Epithelial cell of esophagus (primary cell): Measurements from ENCODE around the gene FGD5.

Experiments
- DNase-seq: peaks from one replicate; pipeline ENCODE4 v3.0.0; 2010; ENCODE audit warnings: low read depth
- H3K4me3 ChIP-seq: 2 replicates; pipeline ENCODE4 v1.5.1; 2011; ENCODE audit warnings: mild to moderate bottlenecking, low read length, control low read depth
- CTCF ChIP-seq: IDR thresholded peaks from 2 replicates; pipeline ENCODE4 v1.5.1; 2011; ENCODE audit warnings: low read depth, mild to moderate bottlenecking, low read length, control low read depth, inconsistent platforms; ENCODE audit not compliant: insufficient read depth; ENCODE audit errors: missing control alignments

The FGD5 gene

GRCh38 chr3:14818804-14819500 is at the start of gene FGD5:
Gene FGD5, plus strand, starts transcription at chr3:14818962. Its CDS starts 110 bp downstream, at chr3:14819072.
- no peak for TF ChIP-seq CTCF
- H3K4me3 ChIP-seq = no peak within 1 kb of the TSS
- DNase-seq = no peak

- no peak for DNase-seq
- no peak overlapping the region for H3K4me3 ChIP-seq
- TF ChIP-seq CTCF = no peak
Measured at GRCh38 chr3:14769544-14770325, 49.0 kb upstream of the FGD5 start.

- no peak for TF ChIP-seq CTCF
- no peak overlapping the region for H3K4me3 ChIP-seq
- no peak for DNase-seq
Measured at GRCh38 chr3:14770591-14770990, 48.2 kb upstream of the FGD5 start.

GRCh38 chr3:14771593-14772497 is 46.9 kb upstream of the FGD5 start:
- no peak for DNase-seq
- TF ChIP-seq CTCF = no peak
- no peak overlapping the region for H3K4me3 ChIP-seq

GRCh38 chr3:14772533-14773138 is 46.1 kb upstream of the FGD5 start:
- TF ChIP-seq CTCF = no peak
- H3K4me3 ChIP-seq = no peak overlapping the region
- no peak for DNase-seq

GRCh38 chr3:14773281-14773680 is 45.5 kb upstream of the FGD5 start:
- no peak overlapping the region for H3K4me3 ChIP-seq
- no peak for DNase-seq
- TF ChIP-seq CTCF = no peak
